Measurements from ENCODE around the gene ARHGEF1. TPM values are rescaled to one million over a fixed set of nuclear protein-coding genes. Genes with fewer than 3 reads are reported as not detected.

The ARHGEF1 gene
- 52.4 and 53.8 TPM in 2 replicates for total RNA-seq (2014; rRNA removed; shearing (Covaris generic))

DNA sequence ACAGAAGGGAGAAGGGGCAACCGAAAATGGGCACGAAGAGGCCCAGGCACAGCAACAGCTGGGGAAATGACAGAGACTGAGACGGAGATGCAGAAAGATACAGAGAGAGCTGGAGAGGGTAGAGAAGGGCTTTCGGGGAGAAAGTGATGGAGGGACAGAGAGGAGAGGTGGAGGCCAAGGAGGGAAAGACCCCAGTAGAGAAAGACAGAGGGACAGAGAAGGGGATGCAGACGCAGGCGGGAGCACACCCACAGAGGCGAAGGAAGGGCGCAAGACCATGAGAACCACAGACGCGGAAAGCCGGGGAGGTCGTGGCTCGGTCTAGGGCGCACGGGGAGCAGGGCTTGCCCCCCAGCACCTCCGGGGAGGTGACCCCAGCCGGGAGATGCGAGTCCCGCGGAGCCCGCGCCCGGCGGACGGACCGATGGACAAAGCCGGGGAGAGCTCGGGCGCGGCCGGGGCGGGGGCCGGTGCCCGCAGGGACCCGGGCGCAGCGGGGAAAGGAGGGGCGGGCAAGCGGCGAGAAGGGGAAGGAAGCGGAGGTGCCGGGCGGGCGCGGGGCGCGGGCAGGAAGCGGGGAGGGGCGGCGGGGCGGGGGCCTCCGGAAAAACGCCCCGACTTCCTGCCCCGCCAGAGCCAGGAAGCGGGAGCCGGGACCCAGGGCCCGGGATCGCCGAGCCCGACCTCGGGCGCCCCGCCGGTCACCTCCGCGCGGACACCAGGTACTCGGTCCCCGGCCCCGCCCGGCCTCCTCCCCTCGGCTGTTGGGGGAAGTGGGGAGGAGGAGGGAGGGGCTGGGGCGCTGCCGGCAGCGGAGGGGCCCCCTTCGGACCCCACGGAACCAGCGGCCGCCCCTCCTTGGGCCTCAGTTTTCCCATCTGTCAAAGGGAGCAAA lies at the start of gene ARHGEF1:
TSS of gene ARHGEF1 (plus strand) at position 617 of the 895 bp plus-strand sequence. CDS start 4,899 bp downstream, outside the sequence.
- Histone ChIP-seq H3K27me3 (0 out of 2 replicates have a peak, but pooled peaks cover under 1% of the 10 kb centered on the region), H3K9me3 (replicated peaks) (no peaks in the 10 kb centered on the region), H3K27ac (no peak within 1 kb of the TSS), H3K4me3 (peak within 1 kb of the TSS; percentile 77), H3K4me1 (no peaks in the 10 kb centered on the region), H3K36me3 (no peaks in the 10 kb centered on the region)
- DNase-seq: peak; percentile 62

DNA sequence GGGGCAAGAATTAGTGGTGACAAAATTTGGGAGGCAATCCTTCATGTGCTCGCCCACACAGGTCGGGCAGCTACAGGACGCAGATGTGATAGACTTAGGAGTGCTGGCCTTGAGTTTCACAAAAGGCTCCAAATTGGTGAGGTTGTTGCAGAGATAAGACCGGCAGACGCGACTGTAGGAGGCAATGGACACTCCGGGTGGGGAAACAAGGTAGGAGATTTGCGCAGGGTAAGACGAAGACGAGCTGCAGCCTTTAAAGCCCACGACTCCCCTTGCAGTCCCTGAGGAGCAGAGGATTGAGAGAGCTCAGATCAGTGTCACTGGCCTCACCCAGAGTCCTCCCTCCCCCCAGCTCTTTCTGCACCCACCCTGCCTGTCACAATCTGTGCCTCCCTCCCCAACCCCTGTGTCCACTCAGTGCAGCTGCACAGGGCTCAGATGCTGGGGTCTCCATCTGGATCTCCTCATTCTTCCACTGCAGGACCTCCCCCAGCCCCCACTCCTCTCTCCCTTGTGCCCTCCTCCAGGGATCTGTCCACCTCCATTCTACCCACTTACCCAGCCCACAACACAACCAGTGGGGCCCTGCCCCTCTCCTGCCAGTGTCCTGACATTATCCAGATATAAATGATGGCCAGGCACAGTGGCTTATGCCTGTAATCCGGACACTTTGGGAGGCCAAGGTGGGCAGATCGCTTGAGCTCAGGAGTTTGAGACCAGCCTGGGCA lies 44.8 kb upstream of the ARHGEF1 start:
- Histone ChIP-seq H3K4me3 (no peak overlapping the region), H3K9me3 (replicated peaks) (no peaks in the 10 kb centered on the region), H3K27me3 (peaks cover 17% of the 10 kb centered on the region), H3K4me1 (no peaks in the 10 kb centered on the region), H3K27ac (no peak overlapping the region), H3K36me3 (no peaks in the 10 kb centered on the region)
- no peak for DNase-seq

GRCh38 chr19:41839211-41839610 lies 43.8 kb upstream of the ARHGEF1 start:
- peaks cover 16% of the 10 kb centered on the region for H3K27me3 ChIP-seq
- DNase-seq: no peak
- no peak overlapping the region for H3K4me3 ChIP-seq
- H3K27ac ChIP-seq: no peak overlapping the region
- no peaks in the 10 kb centered on the region for H3K4me1 ChIP-seq
- no peaks in the 10 kb centered on the region for H3K9me3 ChIP-seq (replicated peaks)
- H3K36me3 ChIP-seq: no peaks in the 10 kb centered on the region

GRCh38 chr19:41843371-41843770 lies 39.6 kb upstream of the ARHGEF1 start:
- DNase-seq: no peak
- Histone ChIP-seq H3K4me3 (no peak overlapping the region), H3K9me3 (replicated peaks) (no peaks in the 10 kb centered on the region), H3K27me3 (peaks cover 10% of the 10 kb centered on the region), H3K27ac (no peak overlapping the region), H3K36me3 (no peaks in the 10 kb centered on the region), H3K4me1 (no peaks in the 10 kb centered on the region)

DNA sequence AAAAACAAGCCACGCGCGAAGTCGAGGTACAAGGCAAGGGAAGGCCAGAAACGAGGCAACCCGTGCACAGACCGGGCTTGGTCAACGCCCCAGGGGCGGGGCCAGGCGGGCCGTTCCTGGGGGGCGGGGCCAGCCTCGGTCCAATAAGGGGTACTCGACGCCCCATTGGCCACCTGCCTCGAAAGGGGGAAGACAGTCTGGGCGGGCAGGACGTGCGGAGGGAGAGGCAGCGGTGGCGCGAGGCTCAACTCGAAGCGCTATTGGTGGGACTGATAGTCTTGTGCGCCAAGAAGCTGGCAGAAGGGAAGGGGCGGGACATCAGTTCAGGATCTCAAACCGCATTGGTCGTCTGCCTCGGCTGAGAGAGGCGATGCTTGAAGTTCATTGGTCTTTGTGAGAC lies 38.4 kb upstream of the ARHGEF1 start, which contains the start of gene LYPD4:
TSS of gene LYPD4 (minus strand) at position 83 of the 400 bp plus-strand sequence. CDS start 5,398 bp downstream, outside the sequence.
- H3K4me1 ChIP-seq: peaks cover 7% of the 10 kb centered on the region
- no peak within 1 kb of the TSS for H3K4me3 ChIP-seq
- no peaks in the 10 kb centered on the region for H3K9me3 ChIP-seq (replicated peaks)
- no peak for DNase-seq
- no peaks in the 10 kb centered on the region for H3K36me3 ChIP-seq
- no peak within 1 kb of the TSS for H3K27ac ChIP-seq
- peaks cover 12% of the 10 kb centered on the region; the same call in 1 of the 2 replicates for H3K27me3 ChIP-seq

DNA sequence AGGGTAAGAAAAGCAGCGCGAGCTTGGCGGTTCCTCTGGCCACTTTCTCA lies 38.2 kb upstream of the ARHGEF1 start, which contains the start of gene DMRTC2:
TSS of gene DMRTC2 (plus strand) at position 42 of the 50 bp plus-strand sequence. CDS start 2,387 bp downstream, outside the sequence.
- H3K4me3 ChIP-seq: no peak within 1 kb of the TSS
- peaks cover 12% of the 10 kb centered on the region; the same call in 1 of the 2 replicates for H3K27me3 ChIP-seq
- H3K4me1 ChIP-seq: peaks cover 7% of the 10 kb centered on the region
- DNase-seq: no peak
- H3K36me3 ChIP-seq: no peaks in the 10 kb centered on the region
- H3K9me3 ChIP-seq (replicated peaks): no peaks in the 10 kb centered on the region
- H3K27ac ChIP-seq: no peak within 1 kb of the TSS

- no peak overlapping the region for H3K27ac ChIP-seq
- H3K9me3 ChIP-seq (replicated peaks): no peaks in the 10 kb centered on the region
- no peak overlapping the region for H3K4me3 ChIP-seq
- DNase-seq: no peak
- peaks cover 12% of the 10 kb centered on the region; the same call in 1 of the 2 replicates for H3K27me3 ChIP-seq
- no peaks in the 10 kb centered on the region for H3K36me3 ChIP-seq
- peaks cover 7% of the 10 kb centered on the region for H3K4me1 ChIP-seq
Measured at GRCh38 chr19:41845051-41845590, 37.9 kb upstream of the ARHGEF1 start.

GRCh38 chr19:41847351-41848105 lies 35.5 kb upstream of the ARHGEF1 start:
- DNase-seq: no peak
- H3K27ac ChIP-seq: no peak overlapping the region
- no peaks in the 10 kb centered on the region for H3K36me3 ChIP-seq
- no peak overlapping the region for H3K4me3 ChIP-seq
- H3K4me1 ChIP-seq: peaks cover 7% of the 10 kb centered on the region
- no peaks in the 10 kb centered on the region for H3K9me3 ChIP-seq (replicated peaks)
- H3K27me3 ChIP-seq: peaks cover 31% of the 10 kb centered on the region

DNA sequence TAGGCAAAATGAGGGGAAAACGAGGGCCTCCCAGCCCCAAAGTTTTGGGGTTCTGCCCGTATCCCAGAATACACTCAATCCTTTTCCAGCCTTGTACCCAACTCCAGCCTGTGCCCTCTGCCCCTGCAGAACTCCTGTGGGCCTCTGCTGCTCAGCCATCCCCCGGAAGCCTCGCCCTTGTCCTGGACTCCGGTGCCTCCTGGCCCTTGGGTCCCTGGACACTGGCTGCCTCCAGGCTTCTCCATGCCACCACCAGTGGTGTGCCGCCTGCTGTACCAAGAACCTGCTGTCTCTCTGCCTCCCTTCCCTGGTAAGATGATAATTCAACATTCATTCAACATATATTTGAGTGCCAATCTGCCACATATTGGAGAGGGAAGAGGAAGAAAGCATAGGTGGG lies 34.3 kb upstream of the ARHGEF1 start:
- Histone ChIP-seq H3K9me3 (replicated peaks) (no peaks in the 10 kb centered on the region), H3K4me3 (no peak overlapping the region), H3K36me3 (no peaks in the 10 kb centered on the region), H3K4me1 (peaks cover 7% of the 10 kb centered on the region), H3K27me3 (peaks cover 41% of the 10 kb centered on the region), H3K27ac (no peak overlapping the region)
- DNase-seq: no peak

GRCh38 chr19:41849067-41849466 lies 33.9 kb upstream of the ARHGEF1 start:
- Histone ChIP-seq H3K27me3 (peaks cover 45% of the 10 kb centered on the region), H3K9me3 (replicated peaks) (no peaks in the 10 kb centered on the region), H3K27ac (no peak overlapping the region), H3K4me1 (peaks cover 7% of the 10 kb centered on the region), H3K36me3 (no peaks in the 10 kb centered on the region), H3K4me3 (no peak overlapping the region)
- peak; percentile 49 to 51 for DNase-seq

DNA sequence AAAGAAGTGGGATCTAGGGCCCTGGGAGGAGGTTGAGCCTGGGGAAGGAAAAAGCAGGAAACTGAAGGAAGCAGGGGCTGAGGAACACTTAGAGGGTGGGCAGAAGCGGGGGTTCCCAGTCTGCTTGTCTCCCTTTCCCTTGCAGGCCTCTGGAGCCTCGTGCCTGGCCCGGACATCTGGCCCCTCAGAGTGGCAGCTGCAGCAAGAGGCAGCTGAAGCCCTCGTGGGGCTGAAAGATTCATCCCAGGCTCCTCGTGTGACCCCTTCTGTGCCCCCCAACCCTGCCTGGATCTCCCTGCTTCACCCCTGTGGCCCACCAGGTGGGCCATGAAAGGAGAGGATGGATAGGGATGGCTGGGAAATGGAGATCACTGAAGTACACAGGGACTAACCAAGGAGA lies 32.6 kb upstream of the ARHGEF1 start:
- H3K27ac ChIP-seq: no peak overlapping the region
- no peaks in the 10 kb centered on the region for H3K36me3 ChIP-seq
- H3K27me3 ChIP-seq: peaks cover 56% of the 10 kb centered on the region
- H3K4me1 ChIP-seq: peaks cover 7% of the 10 kb centered on the region
- no peak overlapping the region for H3K4me3 ChIP-seq
- H3K9me3 ChIP-seq (replicated peaks): no peaks in the 10 kb centered on the region
- no peak for DNase-seq

DNA sequence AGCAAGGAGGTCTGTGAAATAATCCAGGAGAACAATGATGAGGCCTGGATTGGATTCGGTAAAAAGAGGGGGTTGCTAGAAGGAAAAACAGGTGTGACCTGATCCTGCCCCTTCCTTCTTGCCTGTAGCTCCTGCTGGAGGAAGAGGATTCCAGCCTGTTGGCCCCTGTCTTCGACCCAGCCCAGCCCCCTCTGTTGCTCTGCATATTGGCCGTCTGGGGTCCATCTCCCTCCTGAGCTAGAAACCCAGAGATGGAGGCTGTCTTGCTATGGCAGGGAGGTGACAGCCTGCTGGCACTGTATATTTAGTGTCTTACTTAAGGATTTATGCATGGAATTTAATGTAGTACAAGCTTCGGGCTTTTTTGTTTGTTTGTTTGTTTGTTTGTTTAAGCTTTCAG lies 31.5 kb upstream of the ARHGEF1 start:
- no peak for DNase-seq
- Histone ChIP-seq H3K4me1 (peaks cover 7% of the 10 kb centered on the region), H3K4me3 (no peak overlapping the region), H3K27me3 (peaks cover 56% of the 10 kb centered on the region), H3K9me3 (replicated peaks) (no peaks in the 10 kb centered on the region), H3K36me3 (no peaks in the 10 kb centered on the region), H3K27ac (no peak overlapping the region)

DNA sequence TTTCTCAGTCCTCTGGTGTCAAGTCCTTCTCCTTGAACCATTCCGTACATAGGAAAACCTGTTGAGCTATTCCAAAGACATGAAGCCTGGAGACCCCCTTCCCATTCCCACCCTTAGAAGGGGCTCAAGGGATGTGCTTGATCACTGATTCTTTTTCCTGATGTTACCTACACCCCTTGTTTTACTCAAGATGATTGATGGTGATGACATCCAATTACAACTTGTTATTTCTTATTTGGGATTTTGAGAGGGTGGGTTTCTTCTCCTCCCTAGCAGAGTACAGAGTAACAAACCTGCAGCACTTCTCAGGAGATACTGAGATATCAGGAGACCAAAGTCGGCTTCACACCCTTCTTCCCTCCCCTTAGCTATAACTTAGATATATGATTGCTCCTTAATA lies 29.6 kb upstream of the ARHGEF1 start:
- DNase-seq: no peak
- H3K9me3 ChIP-seq (replicated peaks): no peaks in the 10 kb centered on the region
- no peak overlapping the region for H3K27ac ChIP-seq
- peaks cover 51% of the 10 kb centered on the region for H3K27me3 ChIP-seq
- H3K4me1 ChIP-seq: peaks cover 7% of the 10 kb centered on the region
- H3K4me3 ChIP-seq: no peak overlapping the region
- no peaks in the 10 kb centered on the region for H3K36me3 ChIP-seq

DNA sequence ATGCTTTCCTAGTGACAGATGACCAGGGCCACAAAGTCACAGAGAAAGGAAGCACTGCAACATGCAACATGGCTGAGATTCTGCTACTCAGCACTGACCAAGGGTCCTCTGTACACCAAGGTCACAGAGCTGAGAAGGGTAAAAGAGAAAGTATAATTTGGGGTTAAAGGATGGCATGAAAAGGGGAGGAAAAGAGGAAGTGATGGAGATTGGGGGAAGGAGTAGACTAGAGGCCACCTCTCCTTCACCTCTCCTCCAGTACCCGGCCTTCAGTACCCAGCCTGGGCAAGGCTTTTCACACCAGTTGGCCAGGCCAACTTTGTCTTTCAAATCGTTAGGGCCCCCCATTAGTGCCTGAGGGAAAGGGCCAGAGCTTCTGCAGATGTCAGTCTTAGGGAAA lies 29.2 kb upstream of the ARHGEF1 start:
- no peaks in the 10 kb centered on the region for H3K36me3 ChIP-seq
- peaks cover 47% of the 10 kb centered on the region for H3K27me3 ChIP-seq
- peaks cover 6% of the 10 kb centered on the region for H3K4me1 ChIP-seq
- no peak overlapping the region for H3K4me3 ChIP-seq
- DNase-seq: no peak
- H3K9me3 ChIP-seq (replicated peaks): no peaks in the 10 kb centered on the region
- no peak overlapping the region for H3K27ac ChIP-seq

Data from SJCRH30 (cell line).